Mesenchymal stem cell (in vitro differentiated cells and primary cell): Measurements from ENCODE around the gene ARHGAP9.

ENCODE experiments used
- DNase-seq: peaks from one replicate; pipeline ENCODE4 v3.0.0-alpha.2; 2013
- H2AFZ ChIP-seq: one replicate; pipeline ENCODE4 v1.6.1; 2013; ENCODE audit warnings: low read depth, mild to moderate bottlenecking, control low read depth, inconsistent platforms, low read length, moderate library complexity
- H2AK5ac ChIP-seq: 2 replicates; pipeline ENCODE4 v1.6.1; 2013; ENCODE audit warnings: low read length, moderate library complexity, mild to moderate bottlenecking, inconsistent platforms; ENCODE audit not compliant: severe bottlenecking
- H2BK120ac ChIP-seq: one replicate; pipeline ENCODE4 v1.6.1; 2013; ENCODE audit warnings: low read depth, mild to moderate bottlenecking, inconsistent platforms, low read length, moderate library complexity
- H2BK12ac ChIP-seq, 2 experiments: one replicate each; pipeline ENCODE4 v1.6.1; 2013; ENCODE audit warnings: inconsistent platforms in 2 of 2, low read length in 2 of 2, mild to moderate bottlenecking in 2 of 2, moderate library complexity in 2 of 2, control low read depth in 1 of 2
- H2BK15ac ChIP-seq: one replicate; pipeline ENCODE4 v1.6.1; 2013; ENCODE audit warnings: mild to moderate bottlenecking, low read depth, inconsistent platforms; ENCODE audit not compliant: poor library complexity, severe bottlenecking
- H2BK5ac ChIP-seq: 2 replicates; pipeline ENCODE4 v1.6.1; 2013; ENCODE audit warnings: low read depth, mild to moderate bottlenecking, low read length, control low read depth, inconsistent platforms; ENCODE audit not compliant: poor library complexity, severe bottlenecking
- H3K14ac ChIP-seq, 2 experiments: one replicate each; pipeline ENCODE4 v1.6.1; 2013; ENCODE audit warnings: inconsistent platforms in 2 of 2, low read length in 2 of 2, control low read depth in 1 of 2, mild to moderate bottlenecking in 1 of 2, moderate library complexity in 1 of 2
- H3K18ac ChIP-seq, 2 experiments: one replicate each; pipeline ENCODE4 v1.6.1; 2013; ENCODE audit warnings: inconsistent platforms in 2 of 2, low read length in 2 of 2, control low read depth in 1 of 2, low read depth in 1 of 2, mild to moderate bottlenecking in 1 of 2
- H3K23ac ChIP-seq, 2 experiments: one replicate each; pipeline ENCODE4 v1.6.1; 2013; ENCODE audit warnings: inconsistent platforms in 2 of 2, low read length in 2 of 2, mild to moderate bottlenecking in 2 of 2, moderate library complexity in 2 of 2, control low read depth in 1 of 2
- H3K27ac ChIP-seq: 2 replicates; pipeline ENCODE4 v1.5.1; 2013; ENCODE audit warnings: mild to moderate bottlenecking, moderate library complexity, low read length, control low read depth, inconsistent platforms; ENCODE audit not compliant: poor library complexity, severe bottlenecking
- H3K27me3 ChIP-seq, 2 experiments: 2 replicates each; pipeline versions ENCODE4 v1.6.1 to v1.7.0; 2013; ENCODE audit warnings: low read length in 2 of 2, mild to moderate bottlenecking in 2 of 2, moderate library complexity in 2 of 2, control low read depth in 1 of 2, inconsistent platforms in 1 of 2; ENCODE audit not compliant: control insufficient read depth in 1 of 2, insufficient read depth in 1 of 2
- H3K36me3 ChIP-seq, 2 experiments: 2 replicates each; pipeline versions ENCODE4 v1.6.1 to v1.7.0; 2013; ENCODE audit warnings: low read length in 2 of 2, control low read depth in 1 of 2, inconsistent platforms in 1 of 2, low read depth in 1 of 2, mild to moderate bottlenecking in 1 of 2; ENCODE audit not compliant: insufficient read depth in 2 of 2, control insufficient read depth in 1 of 2
- H3K4ac ChIP-seq, 2 experiments: one replicate each; pipeline ENCODE4 v1.6.1; 2013; ENCODE audit warnings: inconsistent platforms in 2 of 2, low read length in 2 of 2, mild to moderate bottlenecking in 2 of 2, moderate library complexity in 2 of 2, control low read depth in 1 of 2, low read depth in 1 of 2
- H3K4me1 ChIP-seq: 2 replicates; pipeline ENCODE4 v1.6.1; 2013; ENCODE audit warnings: low read depth, low read length, control low read depth; ENCODE audit not compliant: control insufficient read depth, insufficient read depth
- H3K4me2 ChIP-seq: 2 replicates; pipeline ENCODE4 v1.6.1; 2013; ENCODE audit warnings: low read length, mild to moderate bottlenecking, inconsistent platforms; ENCODE audit not compliant: poor library complexity, severe bottlenecking
- H3K4me3 ChIP-seq, 2 experiments: 2 replicates each; pipeline versions ENCODE4 v1.5.1 to v1.7.0; 2013; ENCODE audit warnings: low read length in 2 of 2, mild to moderate bottlenecking in 2 of 2, control low read depth in 1 of 2, low read depth in 1 of 2; ENCODE audit not compliant: insufficient read depth in 1 of 2
- H3K79me1 ChIP-seq: replicated peaks from 2 replicates; pipeline ENCODE4 v1.6.1; 2013; ENCODE audit warnings: mild to moderate bottlenecking, control low read depth, low read length, inconsistent platforms; ENCODE audit not compliant: poor library complexity, severe bottlenecking
- H3K9ac ChIP-seq: 2 replicates; pipeline ENCODE4 v1.7.0; 2013; ENCODE audit warnings: mild to moderate bottlenecking, low read length, moderate library complexity
- H3K9me3 ChIP-seq: 2 replicates; pipeline ENCODE4 v1.7.0; 2013; ENCODE audit warnings: mild to moderate bottlenecking, low read length; ENCODE audit not compliant: control insufficient read depth
- H4K8ac ChIP-seq: one replicate; pipeline ENCODE4 v1.6.1; 2013; ENCODE audit warnings: inconsistent platforms, mild to moderate bottlenecking, low read length, moderate library complexity
- H4K91ac ChIP-seq: one replicate; pipeline ENCODE4 v1.6.1; 2013; ENCODE audit warnings: mild to moderate bottlenecking, low read length, inconsistent platforms
- WGBS: methylation state at CpG from one replicate; pipeline ENCODE4 v1.1.7; 2013; ENCODE audit warnings: mixed read lengths; 5-methylcytosine and 5-hydroxymethylcytosine counted together

Gene ARHGAP9

DNA sequence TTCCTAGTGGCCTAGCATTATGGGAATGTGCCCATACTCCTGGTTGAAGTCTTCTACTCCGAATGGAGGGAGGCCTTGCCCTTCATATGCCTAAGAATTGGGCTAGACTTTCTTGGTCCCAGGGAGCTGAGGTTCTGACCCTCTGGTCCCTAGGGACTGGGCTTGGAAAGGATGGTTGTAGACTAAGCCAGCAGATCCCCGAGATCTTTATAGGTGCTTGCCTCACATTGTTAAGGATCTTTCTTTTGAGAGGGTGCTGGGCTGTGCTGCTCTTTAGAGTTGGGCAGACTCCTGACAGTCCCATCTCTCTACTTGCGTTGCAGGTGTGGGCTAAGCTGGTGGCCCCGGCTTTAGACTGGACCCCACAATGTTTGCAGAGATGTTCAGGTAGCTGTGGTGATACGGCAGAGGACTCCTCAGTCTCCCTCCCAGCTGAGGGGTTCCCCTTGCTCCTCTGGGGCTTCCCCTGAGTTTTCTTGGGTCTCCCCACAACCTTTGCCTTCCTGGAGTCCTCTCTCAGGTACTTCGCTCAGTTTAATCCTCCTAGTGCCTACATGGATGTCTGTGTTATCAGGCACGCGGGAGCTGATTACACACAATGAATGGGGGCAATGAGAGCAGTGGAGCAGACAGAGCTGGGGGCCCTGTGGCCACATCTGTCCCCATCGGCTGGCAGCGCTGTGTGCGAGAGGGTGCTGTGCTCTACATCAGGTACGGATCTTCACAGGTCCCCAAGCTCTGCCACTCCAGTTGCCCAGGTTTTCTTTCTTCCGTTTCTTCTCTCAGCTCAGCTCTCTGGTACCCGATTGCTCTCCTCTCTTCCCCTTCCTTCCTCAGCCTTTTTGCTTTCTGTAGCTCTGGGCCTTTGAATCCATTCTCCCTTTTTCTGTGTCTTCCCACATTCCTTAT is 44.3 kb upstream of the ARHGAP9 start:
- Histone ChIP-seq H2BK15ac (no peak overlapping the region), H2AFZ (no peak overlapping the region), H4K91ac (no peak overlapping the region), H3K14ac (peak overlapping the region in 1 of 2 experiments; percentile 35), H3K27me3 (no peaks in the 10 kb centered on the region), H2BK120ac (peak overlapping the region; percentile 98), H3K9me3 (no peaks in the 10 kb centered on the region), H3K4me3 (peak overlapping the region in 1 of 2 experiments; percentile 95), H3K36me3 (peaks cover 48 to 49% of the 10 kb centered on the region in 2 experiments), H3K4me2 (peak overlapping the region; percentile 57), H3K27ac (peak overlapping the region; percentile 72), H2BK12ac (no peak overlapping the region), H3K79me1 (peaks cover 28% of the 10 kb centered on the region), H2AK5ac (peak overlapping the region; percentile 40), H3K4me1 (peaks cover 37% of the 10 kb centered on the region), H3K9ac (peak overlapping the region; percentile 95), H3K4ac (peak overlapping the region in 1 of 2 experiments; percentile 11), H3K23ac (no peak overlapping the region), H2BK5ac (no peak overlapping the region), H4K8ac (no peak overlapping the region), H3K18ac (no peak overlapping the region)
- DNase-seq, result no peak
- WGBS, result 88% methylated on average over 14 of the region's 14 CpGs

DNA sequence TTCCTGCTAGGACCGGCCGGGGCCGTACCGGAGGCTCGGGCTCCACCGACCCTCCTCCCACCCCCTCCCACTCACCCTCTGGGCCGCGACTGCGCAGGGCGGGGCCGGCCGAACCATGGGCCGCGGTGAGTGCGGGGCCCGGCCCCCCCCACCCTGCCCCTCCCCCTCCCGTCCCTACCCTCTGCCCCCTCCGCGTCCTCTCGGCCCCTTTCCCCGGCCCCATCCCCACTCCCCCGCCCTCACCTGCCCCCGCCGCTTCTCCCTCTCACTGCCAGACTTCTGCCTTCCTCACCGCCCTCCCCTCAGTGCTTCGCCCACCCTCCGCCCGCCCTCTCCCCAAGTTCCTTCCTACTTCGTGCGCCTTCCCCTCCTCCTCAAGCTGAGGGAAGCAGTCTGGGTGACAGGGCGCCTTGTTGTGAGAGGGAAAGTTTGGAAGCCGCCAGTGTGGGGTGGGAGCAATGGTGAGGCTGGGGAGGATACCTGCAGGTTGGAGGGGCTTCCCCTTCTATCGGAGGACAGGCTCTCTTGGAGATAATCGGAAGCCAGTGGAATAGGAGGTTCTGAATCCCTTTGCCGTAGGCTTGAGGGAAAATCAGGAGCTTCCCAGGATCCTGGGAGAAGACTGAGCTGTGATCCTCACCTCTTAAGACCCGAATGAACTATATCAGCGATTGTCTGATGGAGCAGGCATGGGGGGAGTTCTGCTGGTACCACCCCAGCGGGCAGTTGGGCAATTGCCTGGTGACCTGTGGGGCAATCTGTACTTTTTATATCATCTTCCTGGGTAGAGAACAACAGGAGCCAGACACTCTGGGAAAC is 43.4 kb upstream of the ARHGAP9 start:
- Histone ChIP-seq H3K4ac (peak overlapping the region in 1 of 2 experiments; percentile 85), H2AFZ (no peak overlapping the region), H3K36me3 (peaks cover 40 to 45% of the 10 kb centered on the region in 2 experiments), H3K4me1 (peaks cover 39% of the 10 kb centered on the region), H2BK12ac (peak overlapping the region in 1 of 2 experiments; percentile 40), H2BK15ac (peak overlapping the region; percentile 70), H2AK5ac (no peak overlapping the region), H3K9ac (peak overlapping the region; percentile 95), H3K4me3 (peak overlapping the region; percentile 75 to 95), H3K27ac (peak overlapping the region; percentile 72), H2BK5ac (peak overlapping the region; percentile 63), H4K8ac (peak overlapping the region; percentile 87), H3K27me3 (no peaks in the 10 kb centered on the region), H2BK120ac (peak overlapping the region; percentile 98), H3K9me3 (no peaks in the 10 kb centered on the region), H3K23ac (peak overlapping the region in 1 of 2 experiments; percentile 6), H3K14ac (peak overlapping the region in 1 of 2 experiments; percentile 2), H4K91ac (peak overlapping the region; percentile 84), H3K18ac (peak overlapping the region; percentile 88 to 92), H3K4me2 (peak overlapping the region; percentile 57), H3K79me1 (peaks cover 21% of the 10 kb centered on the region)
- DNase-seq, result peak; percentile 65
- WGBS, result 1% methylated on average over 17 of the region's 38 CpGs

DNA sequence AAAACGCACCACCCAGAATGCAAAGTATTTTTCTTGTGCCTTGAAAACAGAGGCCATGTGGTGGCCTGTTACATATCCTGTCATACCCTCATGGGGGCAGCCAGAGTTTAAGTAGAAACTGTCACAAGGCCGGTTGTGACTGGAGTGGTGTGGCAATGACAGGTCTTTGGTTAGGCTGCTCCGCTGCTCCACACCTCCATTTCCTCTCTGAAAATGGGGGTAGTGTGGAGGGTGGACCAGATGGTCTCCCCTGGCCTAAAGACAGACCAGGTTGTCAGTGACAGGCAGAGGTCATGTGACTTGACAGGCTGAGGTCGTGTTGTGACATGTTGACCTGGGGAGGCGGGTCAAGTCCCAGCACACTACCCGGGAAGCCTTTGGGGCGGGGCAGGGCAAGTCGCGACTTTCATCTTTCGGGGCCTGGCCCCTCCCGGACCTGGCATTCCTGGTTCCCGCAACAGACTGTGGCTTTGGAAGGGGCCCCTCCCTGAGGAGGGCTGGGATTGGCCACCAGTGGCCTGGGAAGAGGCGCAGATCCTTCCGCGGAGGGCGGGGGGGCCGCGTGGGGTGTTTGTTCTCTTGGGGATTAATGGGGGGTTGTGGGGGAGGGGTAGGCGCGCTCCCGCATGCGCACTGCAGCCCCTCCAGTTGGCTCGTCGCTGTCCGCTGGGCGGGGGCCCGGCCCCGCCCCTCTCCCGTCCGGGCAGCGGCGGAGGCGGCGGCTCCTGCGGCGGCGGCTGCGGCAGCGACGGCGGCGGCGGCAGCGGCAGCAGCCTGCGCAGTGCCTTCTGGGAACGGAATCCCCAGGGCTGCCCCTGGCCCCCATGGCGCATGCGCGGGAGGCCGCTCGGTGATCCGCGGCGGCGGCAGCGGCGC is 42.6 kb upstream of the ARHGAP9 start, which contains the start of gene MBD6:
MBD6 (plus strand) TSS at position 814 of the 876 bp plus-strand sequence. CDS start 1,480 bp downstream, outside the sequence.
- WGBS, result 1% methylated on average over 12 of the region's 57 CpGs
- Histone ChIP-seq H2BK5ac (peak within 1 kb of the TSS; percentile 63), H2AFZ (peak within 1 kb of the TSS; percentile 55)

More for the DNA sequence above, 42.6 kb upstream of the ARHGAP9 start, which contains the start of gene MBD6:
- Histone ChIP-seq H2BK12ac (peak within 1 kb of the TSS; percentile 89 to 100), H2BK15ac (peak within 1 kb of the TSS; percentile 97), H3K18ac (peak within 1 kb of the TSS; percentile 97 to 98), H4K8ac (peak within 1 kb of the TSS; percentile 87), H3K4ac (peak within 1 kb of the TSS; percentile 91 to 94), H3K4me2 (peak within 1 kb of the TSS; percentile 66), H3K9ac (peak within 1 kb of the TSS; percentile 95), H3K27ac (peak within 1 kb of the TSS; percentile 99), H3K79me1 (peaks cover 14% of the 10 kb centered on the region), H3K36me3 (peaks cover 32 to 47% of the 10 kb centered on the region in 2 experiments), H3K27me3 (no peaks in the 10 kb centered on the region), H2BK120ac (peak within 1 kb of the TSS; percentile 98), H3K4me3 (peak within 1 kb of the TSS; percentile 75 to 95), H2AK5ac (peak within 1 kb of the TSS; percentile 94), H3K23ac (peak within 1 kb of the TSS in 1 of 2 experiments; percentile 75), H3K14ac (peak within 1 kb of the TSS in 1 of 2 experiments; percentile 19), H3K4me1 (peaks cover 39% of the 10 kb centered on the region), H4K91ac (peak within 1 kb of the TSS; percentile 95), H3K9me3 (no peaks in the 10 kb centered on the region)
- DNase-seq, result peak; percentile 94
